ENCODE measurements around the gene AHSA1. TPM values are rescaled to one million over a fixed set of nuclear protein-coding genes. Genes with fewer than 3 reads are reported as not detected.
"Not testable (repeated sequence)": the region's sequence is repeated elsewhere in the genome, so short reads cannot be mapped to it uniquely, and the experiment has no call there.

The AHSA1 gene
- 100 to 1,000 TPM in 1 of 4 donors, 10 to 100 TPM in 3; 57.3 to 108 (median 85.8) TPM for polyA plus RNA-seq
- long read RNA-seq, donor 1: 0 reads
- long read RNA-seq, donor 2, transcript AHSA1-201 (9 exons, 1,402 nt): major isoform, 11 of 16 reads
- long read RNA-seq, donor 2, partial matches to known transcripts: 0 of 16 reads
- long read RNA-seq, donor 2, other reads (novel, unspliced or antisense): 0 of 16 reads
- long read RNA-seq, donor 3, transcript AHSA1-201 (9 exons, 1,402 nt): major isoform, 14 of 24 reads
- long read RNA-seq, donor 3, partial matches to known transcripts: 5 of 24 reads
- long read RNA-seq, donor 3, other reads (novel, unspliced or antisense): 0 of 24 reads
- long read RNA-seq, donor 4: 0 reads
- long read RNA-seq, donor 5, partial matches to known transcripts: 6 of 10 reads
- long read RNA-seq, donor 5, other reads (novel, unspliced or antisense): 0 of 10 reads
- long read RNA-seq, donor 6, transcript AHSA1-201 (9 exons, 1,402 nt): major isoform, 27 of 31 reads
- long read RNA-seq, donor 6, partial matches to known transcripts: 0 of 31 reads
- long read RNA-seq, donor 6, other reads (novel, unspliced or antisense): 0 of 31 reads
- long read RNA-seq, donor 7: 0 reads
- long read RNA-seq, donor 8, partial matches to known transcripts: 0 of 3 reads
- long read RNA-seq, donor 8, other reads (novel, unspliced or antisense): 0 of 3 reads
- long read RNA-seq, donor 9, transcript AHSA1-201 (9 exons, 1,402 nt): major isoform, 6 of 13 reads
- long read RNA-seq, donor 9, partial matches to known transcripts: 5 of 13 reads
- long read RNA-seq, donor 9, other reads (novel, unspliced or antisense): 0 of 13 reads
- long read RNA-seq, donor 10, transcript AHSA1-201 (9 exons, 1,402 nt): major isoform, 40 of 45 reads
- long read RNA-seq, donor 10, partial matches to known transcripts: 0 of 45 reads
- long read RNA-seq, donor 10, other reads (novel, unspliced or antisense): 0 of 45 reads

DNA sequence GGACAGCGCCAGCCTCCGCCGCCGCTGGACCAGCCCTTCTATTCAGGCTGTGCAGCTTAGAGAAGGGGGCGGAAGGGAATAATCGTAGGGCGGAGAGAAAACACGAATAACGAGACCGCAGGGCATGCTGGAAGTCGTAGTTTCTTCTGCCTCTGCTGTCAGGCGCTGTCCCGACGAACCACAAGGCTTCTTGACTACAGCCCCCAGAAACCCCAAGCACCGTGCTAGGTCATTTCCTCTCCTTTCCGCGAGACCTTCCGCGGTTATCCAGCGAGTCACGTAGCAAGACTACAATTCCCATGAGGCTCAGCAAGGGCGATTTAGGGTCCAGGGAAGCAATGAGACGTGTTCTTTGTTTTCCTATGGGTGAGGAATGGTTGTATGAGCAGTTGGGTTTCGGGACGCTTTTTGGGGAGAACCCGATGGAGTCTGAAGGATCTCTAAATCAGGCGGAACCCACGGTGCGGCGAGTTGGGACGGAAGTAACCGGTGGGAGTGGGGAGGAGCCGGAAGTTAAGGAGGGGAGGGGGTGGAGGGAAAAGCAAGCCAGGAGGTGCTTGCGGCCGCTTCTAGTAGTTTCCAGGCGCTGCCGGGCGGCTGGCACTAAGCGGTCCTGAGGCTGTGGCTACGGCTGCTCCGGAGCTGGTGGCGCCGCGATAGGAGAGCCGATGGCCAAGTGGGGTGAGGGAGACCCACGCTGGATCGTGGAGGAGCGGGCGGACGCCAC is at the start of gene AHSA1, which contains the start of gene VIPAS39:
Gene AHSA1, plus strand, starts transcription at position 572 of the 727 bp plus-strand sequence. Its CDS starts 97 bp downstream, at position 669.
Gene VIPAS39, minus strand, starts transcription at position 80 of the 727 bp plus-strand sequence. CDS start 3,499 bp downstream, outside the sequence.
- H3K27me3 ChIP-seq (ENCODE audit: control insufficient read depth in 3 of 3, insufficient read depth in 3 of 3, low read length in 3 of 3): no peaks in the 10 kb centered on the region
- H3K36me3 ChIP-seq (ENCODE audit: control insufficient read depth in 3 of 3, insufficient read depth in 2 of 3, low read depth in 1 of 3, low read length in 3 of 3): peaks cover 4 to 18% (median 6%) of the 10 kb centered on the region in 3 donors
- DNase-seq (peak; percentile 99), FAIRE-seq (no peak)
- WGBS, 3 donors: 0% methylated on average over 45 to 50 of the region's 50 CpGs
- H3K4me3 ChIP-seq (ENCODE audit: low read depth in 1 of 3, low read length in 3 of 3): peak within 1 kb of the TSS; percentile 69 to 99 (median 98)
- H3K9me3 ChIP-seq (ENCODE audit: control insufficient read depth in 2 of 2, insufficient read depth in 1 of 2, low read depth in 1 of 2, low read length in 1 of 2): no peaks in the 10 kb centered on the region
- peak within 1 kb of the TSS; percentile 82 to 99 (median 83) for H3K27ac ChIP-seq (ENCODE audit: low read depth in 1 of 3, low read length in 2 of 3)
- H3K4me1 ChIP-seq (ENCODE audit: control insufficient read depth in 3 of 3, insufficient read depth in 2 of 3, low read depth in 1 of 3, low read length in 2 of 3): peaks cover 0 to 3% (median 0%) of the 10 kb centered on the region in 3 donors

DNA sequence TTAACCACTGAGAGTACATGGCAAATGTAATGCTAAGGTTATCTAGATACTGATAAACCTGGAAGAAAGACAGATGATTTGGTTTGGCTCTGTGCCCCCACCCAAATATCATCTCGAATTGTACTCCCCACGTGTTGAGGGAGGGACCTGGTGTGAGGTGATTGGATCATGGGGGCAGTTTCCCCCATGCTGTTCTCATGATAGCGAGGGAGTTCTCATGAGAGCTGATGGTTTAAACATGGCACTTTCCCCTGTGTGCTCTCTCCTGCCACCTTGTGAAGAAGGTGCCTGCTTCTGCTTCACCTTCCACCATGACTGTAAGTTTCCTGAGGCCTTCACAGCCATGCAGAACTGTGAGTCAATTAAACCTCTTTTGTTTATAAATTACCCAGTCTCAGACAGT is 48.8 kb upstream of the AHSA1 start:
- 51 to 63% (median 57%) methylated on average over 3 of the region's 3 CpGs for WGBS, 3 donors
- Histone ChIP-seq H3K27me3 (ENCODE audit: control insufficient read depth in 3 of 3, insufficient read depth in 3 of 3, low read length in 3 of 3) (no peaks in the 10 kb centered on the region), H3K4me1 (ENCODE audit: control insufficient read depth in 3 of 3, insufficient read depth in 2 of 3, low read depth in 1 of 3, low read length in 2 of 3) (no peaks in the 10 kb centered on the region), H3K4me3 (ENCODE audit: low read depth in 1 of 3, low read length in 3 of 3) (no peak overlapping the region), H3K36me3 (ENCODE audit: control insufficient read depth in 3 of 3, insufficient read depth in 2 of 3, low read depth in 1 of 3, low read length in 3 of 3) (no peaks in the 10 kb centered on the region), H3K9me3 (ENCODE audit: control insufficient read depth in 2 of 2, insufficient read depth in 1 of 2, low read depth in 1 of 2, low read length in 1 of 2) (no peaks in the 10 kb centered on the region), H3K27ac (ENCODE audit: low read depth in 1 of 3, low read length in 2 of 3) (no peak overlapping the region)
- DNase-seq (peak; percentile 26 to 28), FAIRE-seq (no peak)

DNA sequence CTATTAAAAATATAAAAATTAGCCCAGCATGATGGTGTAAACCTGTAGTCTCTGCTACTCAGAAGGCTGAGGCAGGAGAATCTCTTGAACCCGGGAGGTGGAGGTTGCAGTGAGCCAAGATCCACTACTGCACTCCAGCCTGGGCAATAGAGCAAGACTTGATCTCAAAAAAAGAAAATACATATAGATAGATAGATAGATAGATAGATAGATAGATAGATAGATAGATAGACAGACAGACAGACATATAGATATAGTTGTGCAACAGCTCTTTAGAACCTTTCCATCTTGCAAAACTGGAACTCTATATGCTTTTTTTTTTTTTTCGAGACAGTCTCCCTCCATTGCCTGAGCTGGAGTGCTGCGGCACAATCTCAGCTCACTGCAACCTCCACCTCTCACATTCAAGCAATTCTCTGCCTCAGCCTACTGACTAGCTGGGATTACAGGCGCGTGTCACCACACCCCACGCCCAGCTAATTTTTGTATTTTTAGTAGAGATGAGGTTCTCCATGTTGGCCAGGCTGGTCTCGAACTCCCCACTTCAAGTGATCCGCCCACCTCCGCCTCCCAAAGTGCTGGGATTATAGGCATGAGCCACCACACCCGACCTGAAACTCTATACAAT is 42.4 kb upstream of the AHSA1 start:
- not testable (repeated sequence) for H3K4me3 ChIP-seq (ENCODE audit: low read depth in 1 of 3, low read length in 3 of 3); H3K27me3 ChIP-seq (ENCODE audit: control insufficient read depth in 3 of 3, insufficient read depth in 3 of 3, low read length in 3 of 3); H3K27ac ChIP-seq (ENCODE audit: low read depth in 1 of 3, low read length in 2 of 3); H3K4me1 ChIP-seq (ENCODE audit: control insufficient read depth in 3 of 3, insufficient read depth in 2 of 3, low read depth in 1 of 3, low read length in 2 of 3); H3K36me3 ChIP-seq (ENCODE audit: control insufficient read depth in 3 of 3, insufficient read depth in 2 of 3, low read depth in 1 of 3, low read length in 3 of 3); FAIRE-seq; DNase-seq
- 92 to 95% (median 94%) methylated on average over 10 of the region's 10 CpGs for WGBS, 3 donors
- peaks cover 0 to 17% of the 10 kb centered on the region in 2 donors for H3K9me3 ChIP-seq (ENCODE audit: control insufficient read depth in 2 of 2, insufficient read depth in 1 of 2, low read depth in 1 of 2, low read length in 1 of 2)

DNA sequence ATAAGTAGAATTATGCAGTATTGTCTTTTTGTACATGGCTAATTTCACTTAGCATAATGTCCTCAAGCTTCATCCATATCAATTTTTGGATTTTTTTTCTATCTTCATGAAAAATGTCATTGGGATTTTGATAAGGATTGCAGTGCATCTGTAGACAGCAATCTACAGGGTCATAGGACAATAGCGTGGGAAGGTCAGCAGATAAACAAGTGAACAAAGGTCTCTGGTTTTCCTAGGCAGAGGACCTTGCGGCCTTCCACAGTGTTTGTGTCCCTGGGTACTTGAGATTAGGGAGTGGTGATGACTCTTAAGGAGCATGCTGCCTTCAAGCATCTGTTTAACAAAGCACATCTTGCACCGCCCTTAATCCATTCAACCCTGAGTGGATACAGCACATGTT is 41.8 kb upstream of the AHSA1 start:
- 43 to 79% (median 59%) methylated on average over 2 of the region's 3 CpGs for WGBS, 3 donors

DNA sequence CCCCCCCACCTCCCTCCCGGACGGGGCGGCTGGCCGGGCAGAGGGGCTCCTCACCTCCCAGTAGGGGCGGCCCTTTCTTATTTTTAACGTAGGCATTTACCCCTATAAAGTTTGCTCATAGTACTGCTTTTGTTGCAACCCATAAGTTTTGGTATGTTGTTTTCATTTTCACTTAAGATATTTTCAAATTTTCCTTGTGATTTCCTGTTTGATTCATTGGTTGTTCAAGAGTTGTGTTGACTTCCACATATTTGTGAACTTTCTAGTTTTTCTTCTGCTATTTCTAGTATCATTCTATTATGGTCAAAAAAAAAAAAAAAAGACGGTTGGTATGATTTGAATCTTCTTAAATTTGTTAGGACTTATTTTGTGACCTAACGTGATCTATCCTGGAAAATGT is 41.1 kb upstream of the AHSA1 start:
- peaks cover 0 to 17% of the 10 kb centered on the region in 2 donors for H3K9me3 ChIP-seq (ENCODE audit: control insufficient read depth in 2 of 2, insufficient read depth in 1 of 2, low read depth in 1 of 2, low read length in 1 of 2)
- no peak for DNase-seq
- no peak for FAIRE-seq
- no peak overlapping the region for H3K4me3 ChIP-seq (ENCODE audit: low read depth in 1 of 3, low read length in 3 of 3)
- no peaks in the 10 kb centered on the region for H3K4me1 ChIP-seq (ENCODE audit: control insufficient read depth in 3 of 3, insufficient read depth in 2 of 3, low read depth in 1 of 3, low read length in 2 of 3)
- peaks cover 0 to 2% (median 0%) of the 10 kb centered on the region in 3 donors for H3K36me3 ChIP-seq (ENCODE audit: control insufficient read depth in 3 of 3, insufficient read depth in 2 of 3, low read depth in 1 of 3, low read length in 3 of 3)
- 93 to 96% (median 95%) methylated on average over 6 to 8 of the region's 8 CpGs for WGBS, 3 donors
- no peaks in the 10 kb centered on the region for H3K27me3 ChIP-seq (ENCODE audit: control insufficient read depth in 3 of 3, insufficient read depth in 3 of 3, low read length in 3 of 3)
- H3K27ac ChIP-seq (ENCODE audit: low read depth in 1 of 3, low read length in 2 of 3): no peak overlapping the region

More for the DNA sequence above, 41.8 kb upstream of the AHSA1 start:
- not testable (repeated sequence) for DNase-seq; FAIRE-seq; H3K4me3 ChIP-seq (ENCODE audit: low read depth in 1 of 3, low read length in 3 of 3); H3K27ac ChIP-seq (ENCODE audit: low read depth in 1 of 3, low read length in 2 of 3); H3K36me3 ChIP-seq (ENCODE audit: control insufficient read depth in 3 of 3, insufficient read depth in 2 of 3, low read depth in 1 of 3, low read length in 3 of 3); H3K27me3 ChIP-seq (ENCODE audit: control insufficient read depth in 3 of 3, insufficient read depth in 3 of 3, low read length in 3 of 3); H3K4me1 ChIP-seq (ENCODE audit: control insufficient read depth in 3 of 3, insufficient read depth in 2 of 3, low read depth in 1 of 3, low read length in 2 of 3)
- H3K9me3 ChIP-seq (ENCODE audit: control insufficient read depth in 2 of 2, insufficient read depth in 1 of 2, low read depth in 1 of 2, low read length in 1 of 2): peaks cover 0 to 17% of the 10 kb centered on the region in 2 donors

DNA sequence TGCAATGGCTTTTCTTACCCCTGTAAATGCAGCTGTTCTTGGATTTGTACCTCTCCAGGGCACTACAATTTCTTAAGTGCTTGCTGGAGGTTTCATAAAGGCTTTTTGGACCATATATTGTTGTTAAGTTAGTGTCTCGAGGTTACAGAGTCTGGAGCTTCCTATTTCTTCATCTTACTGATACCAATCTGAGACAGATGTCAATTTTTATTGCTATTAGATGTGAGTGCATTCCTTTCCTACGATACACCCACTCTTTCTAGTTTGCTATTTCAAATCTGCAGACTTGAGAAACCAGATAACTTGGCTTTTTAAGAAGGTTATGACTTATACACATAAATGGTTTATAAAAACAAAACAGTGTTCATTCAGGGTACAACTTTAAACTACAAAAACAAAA is 36.7 kb upstream of the AHSA1 start:
- no peaks in the 10 kb centered on the region for H3K27me3 ChIP-seq (ENCODE audit: control insufficient read depth in 3 of 3, insufficient read depth in 3 of 3, low read length in 3 of 3)
- H3K36me3 ChIP-seq (ENCODE audit: control insufficient read depth in 3 of 3, insufficient read depth in 2 of 3, low read depth in 1 of 3, low read length in 3 of 3): peaks cover 10 to 17% (median 12%) of the 10 kb centered on the region in 3 donors
- peaks cover 0 to 17% of the 10 kb centered on the region in 2 donors for H3K9me3 ChIP-seq (ENCODE audit: control insufficient read depth in 2 of 2, insufficient read depth in 1 of 2, low read depth in 1 of 2, low read length in 1 of 2)
- 49 to 89% (median 69%) methylated on average over 2 of the region's 2 CpGs for WGBS, 3 donors
- H3K4me3 ChIP-seq (ENCODE audit: low read depth in 1 of 3, low read length in 3 of 3): no peak overlapping the region
- DNase-seq (no peak), FAIRE-seq (no peak)
- no peak overlapping the region for H3K27ac ChIP-seq (ENCODE audit: low read depth in 1 of 3, low read length in 2 of 3)
- no peaks in the 10 kb centered on the region for H3K4me1 ChIP-seq (ENCODE audit: control insufficient read depth in 3 of 3, insufficient read depth in 2 of 3, low read depth in 1 of 3, low read length in 2 of 3)

DNA sequence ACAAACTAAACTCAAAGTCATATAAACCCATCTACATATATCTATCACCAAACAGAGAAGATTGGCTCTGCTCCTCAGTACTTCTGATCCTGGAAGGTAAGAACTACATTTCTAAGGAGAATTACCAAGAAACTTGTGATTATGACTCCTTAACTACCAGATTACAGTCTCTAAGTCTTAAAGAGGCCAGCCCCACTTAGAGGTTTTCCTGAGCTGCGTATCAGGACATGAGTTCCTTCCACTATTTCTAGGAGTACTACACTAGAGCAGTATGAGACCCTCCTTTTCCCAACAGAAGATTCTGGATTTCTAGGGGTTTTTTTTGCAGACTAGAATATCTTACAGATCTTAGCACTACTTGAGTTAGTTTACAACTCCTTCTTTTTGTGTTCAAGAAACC is 34.5 kb upstream of the AHSA1 start, which contains the start of gene NOXRED1:
Gene NOXRED1, minus strand, starts transcription at position 101 of the 400 bp plus-strand sequence. CDS start 634 bp downstream, outside the sequence.
- Histone ChIP-seq H3K9me3 (ENCODE audit: control insufficient read depth in 2 of 2, insufficient read depth in 1 of 2, low read depth in 1 of 2, low read length in 1 of 2) (peaks cover 0 to 13% of the 10 kb centered on the region in 2 donors), H3K4me1 (ENCODE audit: control insufficient read depth in 3 of 3, insufficient read depth in 2 of 3, low read depth in 1 of 3, low read length in 2 of 3) (no peaks in the 10 kb centered on the region), H3K4me3 (ENCODE audit: low read depth in 1 of 3, low read length in 3 of 3) (no peak within 1 kb of the TSS), H3K27ac (ENCODE audit: low read depth in 1 of 3, low read length in 2 of 3) (no peak within 1 kb of the TSS), H3K36me3 (ENCODE audit: control insufficient read depth in 3 of 3, insufficient read depth in 2 of 3, low read depth in 1 of 3, low read length in 3 of 3) (peaks cover 17 to 29% (median 20%) of the 10 kb centered on the region in 3 donors), H3K27me3 (ENCODE audit: control insufficient read depth in 3 of 3, insufficient read depth in 3 of 3, low read length in 3 of 3) (no peaks in the 10 kb centered on the region)
- WGBS, 3 donors: 97 to 100% (median 99%) methylated on average over 1 of the region's 1 CpG
- FAIRE-seq (no peak), DNase-seq (no peak)
